GM12878 (cell line): Measurements from ENCODE around the gene COL20A1. TPM values are rescaled to one million over a fixed set of nuclear protein-coding genes. Genes with fewer than 3 reads are reported as not detected.

Source experiments
- ATAC-seq: fragments of 200-7000 bp; cut with Tn5 transposase; 3 replicates; pipeline ENCODE4 v1.9.1; 2020; ENCODE audit warnings: mild to moderate bottlenecking, moderate library complexity
- BruUV-seq: library from RNA; stranded (reverse); fragments of 400-500 nt; replicated peaks from 2 replicates; lab custom pipeline; 2021; lab: Mats Ljungman, UMichigan
- CTCF ChIA-PET: fragments of 300-600 bp; sonication (Branson Sonifier 250); formaldehyde crosslinking; extraction: SDS; loops from one replicate; lab custom pipeline; 2021; ENCODE audit warnings: inconsistent platforms; lab: Yijun Ruan, JAX
- POLR2A ChIA-PET: fragments of 350-600 bp; formaldehyde crosslinking; extraction: SDS; loops from one replicate; lab custom pipeline; 2021; ENCODE audit warnings: inconsistent platforms; lab: Charles Lee
- RAD21 ChIA-PET: fragments of 300-600 bp; sonication (Branson Sonifier 250); formaldehyde crosslinking; loops from one replicate; lab custom pipeline; 2023; ENCODE audit warnings: antibody characterized with exemption; ENCODE audit not compliant: unreplicated experiment; lab: Charles Lee
- SMC1A ChIA-PET: fragments of 300-600 bp; sonication (Branson Sonifier 250); formaldehyde crosslinking; loops from one replicate; lab custom pipeline; 2023; ENCODE audit not compliant: unreplicated experiment, uncharacterized antibody; lab: Charles Lee
- DNase-seq: peaks from one replicate; pipeline ENCODE4 v3.0.0-alpha.2; 2011; ENCODE audit warnings: low read depth, low spot score
- FAIRE-seq: peaks from 3 replicates; lab custom pipeline; 2011; peaks lifted over from hg19 to GRCh38; lab: Jason Lieb, UNC
- H2AFZ ChIP-seq: 2 replicates; pipeline ENCODE4 v1.6.0; 2011; ENCODE audit warnings: low read depth, low read length, control low read depth; ENCODE audit not compliant: control insufficient read depth
- H3K27ac ChIP-seq: 2 replicates; pipeline ENCODE4 v1.5.1; 2011; ENCODE audit warnings: control low read depth; ENCODE audit not compliant: control insufficient read depth, insufficient read depth
- H3K27me3 ChIP-seq, 2 experiments: replicated peaks in 1 of 2; 2 replicates each; pipeline versions ENCODE4 v1.6.0 to v1.6.1; 2011; ENCODE audit warnings: low read length in 1 of 2; ENCODE audit not compliant: control insufficient read depth in 2 of 2, insufficient read depth in 2 of 2
- H3K36me3 ChIP-seq, 2 experiments: 2 replicates each; pipeline ENCODE4 v1.5.1; 2011; ENCODE audit warnings: low read length in 1 of 2; ENCODE audit not compliant: control insufficient read depth in 2 of 2, insufficient read depth in 2 of 2
- H3K4me1 ChIP-seq: 2 replicates; pipeline ENCODE4 v1.6.1; 2011; ENCODE audit warnings: mild to moderate bottlenecking, low read length, moderate library complexity, mixed read lengths; ENCODE audit not compliant: control insufficient read depth, insufficient read depth
- H3K4me2 ChIP-seq: 2 replicates; pipeline ENCODE4 v1.6.0; 2011; ENCODE audit warnings: control low read depth; ENCODE audit not compliant: control insufficient read depth, insufficient read depth
- H3K4me3 ChIP-seq: fragments of 200-600 bp; sonication (generic); 2 replicates; pipeline ENCODE4 v1.5.1; 2016
- H3K79me2 ChIP-seq: 2 replicates; pipeline ENCODE4 v1.6.0; 2011; ENCODE audit warnings: low read length; ENCODE audit not compliant: control insufficient read depth, insufficient read depth
- H3K9ac ChIP-seq: 2 replicates; pipeline ENCODE4 v1.8.0; 2011; ENCODE audit warnings: low read length, control low read depth, mixed read lengths; ENCODE audit not compliant: control insufficient read depth, insufficient read depth
- H3K9me3 ChIP-seq: replicated peaks from 3 replicates; pipeline ENCODE4 v1.5.1; 2011; ENCODE audit warnings: mild to moderate bottlenecking, low read length; ENCODE audit not compliant: control insufficient read depth, insufficient read depth
- H4K20me1 ChIP-seq: 2 replicates; pipeline ENCODE4 v1.6.0; 2011; ENCODE audit not compliant: control insufficient read depth, insufficient read depth
- BHLHE40 ChIP-seq, 2 experiments: fragments of 450-650 bp in 1 of 2; IDR thresholded peaks; 2 replicates each; pipeline ENCODE4 v1.6.1; 2011 to 2017; ENCODE audit warnings: low read depth in 2 of 2, borderline replicate concordance in 1 of 2, improper control_type of control experiment in 1 of 2, low read length in 1 of 2, mild to moderate bottlenecking in 1 of 2
- HCFC1 ChIP-seq: fragments of 150-350 bp; IDR thresholded peaks from 2 replicates; pipeline ENCODE4 v1.6.1; 2014; ENCODE audit warnings: low read length
- KDM1A ChIP-seq: fragments of 200-600 bp; sonication (generic); IDR thresholded peaks from 2 replicates; pipeline ENCODE4 v1.6.1; 2016; ENCODE audit warnings: borderline replicate concordance
- PML ChIP-seq: IDR thresholded peaks from 2 replicates; pipeline ENCODE4 v1.6.1; 2012; ENCODE audit warnings: low read length, inconsistent platforms
- RFX5 ChIP-seq: IDR thresholded peaks from 2 replicates; pipeline ENCODE4 v1.6.1; 2011; ENCODE audit warnings: low read depth, low read length, improper control_type of control experiment
- YY1 ChIP-seq: IDR thresholded peaks from 2 replicates; pipeline ENCODE4 v1.6.1; 2011; ENCODE audit warnings: low read depth, mild to moderate bottlenecking, low read length
- WGBS: methylation state at CpG from one replicate; pipeline ENCODE4 v1.1.6; 2016; ENCODE audit warnings: low lambda C conversion rate; ENCODE audit not compliant: insufficient replicate concordance, insufficient coverage; ENCODE audit errors: missing lambda C conversion rate; 5-methylcytosine and 5-hydroxymethylcytosine counted together
- in situ Hi-C: fragments of 300-500 bp; cut with MboI; formaldehyde crosslinking; loops from 9 replicates; pipeline ENCODE4 v1.14.3; 2018; ENCODE audit warnings: mixed read lengths
- intact Hi-C: fragments of 100-400 bp; cut with micrococcal nuclease; formaldehyde crosslinking; loops from one replicate; pipeline ENCODE4 v1.14.2; 2022; ENCODE audit not compliant: unreplicated experiment
- polyA plus RNA-seq, 11 experiments: library from polyadenylated mRNA; depleted of rRNA in 4 of 11; unstranded in 6 of 11; stranded (reverse) in 5 of 11; fragments of >200 nt; fragmentation: Nextera tagmentation in 4 of 11; fragmentation: Illumina TruSeq in 1 of 11; extraction: Ambion mirVana in 4 of 11; extraction: Trizol in 1 of 11; gene quantifications; 1 replicate in 1 of 11; 2 replicates in 10 of 11; pipeline versions ENCODE4 v1.2.1 to v1.2.3, GENCODE V29; 2011 to 2016; ENCODE audit warnings: inconsistent platforms in 2 of 11, missing spikeins in 2 of 11, low read depth in 1 of 11
- total RNA-seq, 4 experiments: library from RNA; depleted of rRNA in 3 of 4; stranded (reverse); fragments of >200 nt in 3 of 4; fragmentation: Illumina TruSeq in 1 of 4; extraction: Trizol in 1 of 4; gene quantifications; 2 replicates each; pipeline versions ENCODE4 v1.2.1 to v1.2.3, GENCODE V29; 2013 to 2021
- TF ChIP-seq, protein P1 (sequence below): fragments of 450-650 bp; IDR thresholded peaks from 2 replicates; pipeline ENCODE4 v1.6.1; 2016; ENCODE audit warnings: mild to moderate bottlenecking, moderate library complexity, borderline replicate concordance

COL20A1 gene
- total and polyA plus RNA-seq, 10 of the 15 experiments (the other 5 are each of a cell fraction or from before 2014, with no cell fraction given) = not detected

DNA sequence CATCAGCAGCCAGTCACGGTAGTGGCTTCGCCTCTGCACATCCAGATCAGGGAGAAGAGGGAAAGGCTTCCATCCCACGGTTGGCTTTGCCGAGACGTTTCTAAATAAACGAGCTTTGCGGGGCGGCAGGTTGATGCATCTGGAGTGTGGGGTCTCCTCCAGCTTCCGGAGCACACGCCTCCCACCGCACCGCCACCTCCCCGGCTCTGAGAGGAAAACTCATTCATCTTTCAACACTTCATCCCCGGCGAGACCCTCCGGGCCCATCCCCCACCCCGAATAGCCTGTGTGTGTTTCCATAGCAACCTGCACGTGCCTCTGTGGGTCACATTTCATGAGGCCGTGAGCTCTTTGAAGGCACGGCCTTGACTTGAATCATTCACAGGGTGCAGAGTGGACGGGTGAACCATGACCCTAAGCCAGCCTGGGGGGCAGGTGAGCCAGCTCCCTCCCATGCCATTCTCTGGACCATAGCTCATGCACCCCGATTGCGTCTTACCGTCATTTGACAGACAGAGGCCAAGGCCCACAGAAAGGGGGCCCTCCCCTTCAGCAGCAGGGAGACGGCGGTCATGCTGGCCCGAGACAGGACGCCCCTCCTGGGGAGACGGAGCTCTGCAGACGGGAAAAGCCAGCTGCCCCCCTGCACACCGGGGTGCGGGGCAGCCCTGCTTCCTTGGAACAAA, 84.4 kb downstream of the COL20A1 start:
- H4K20me1 ChIP-seq = no peaks in the 10 kb centered on the region
- ChIA-PET SMC1A (no interaction called here), POLR2A (no interaction called here), RAD21 (no interaction called here), CTCF (interaction anchor here (1.0 to 3.3 kb wide), 2 partner anchors 154 to 194 kb away, joined by 3 to 15 read pairs; no protein-coding TSS in a partner anchor)
- no peak overlapping the region for H2AFZ ChIP-seq
- ATAC-seq (no peak), DNase-seq (no peak), FAIRE-seq (no peak)
- H3K4me2 ChIP-seq = no peak overlapping the region
- no TSS peak for BruUV-seq
- intact Hi-C loops = no loop called here
- H3K36me3 ChIP-seq = no peaks in the 10 kb centered on the region
- in situ Hi-C loops = no loop called here
- no peak overlapping the region for H3K4me3 ChIP-seq
- no peak overlapping the region for H3K9ac ChIP-seq
- H3K27ac ChIP-seq = no peak overlapping the region
- H3K9me3 ChIP-seq = no peaks in the 10 kb centered on the region; the same call in 2 of the 3 replicates
- TF ChIP-seq PML = no peak
- TF ChIP-seq RFX5 = no peak
- no peak for TF ChIP-seq HCFC1
- TF ChIP-seq, protein P1, sequence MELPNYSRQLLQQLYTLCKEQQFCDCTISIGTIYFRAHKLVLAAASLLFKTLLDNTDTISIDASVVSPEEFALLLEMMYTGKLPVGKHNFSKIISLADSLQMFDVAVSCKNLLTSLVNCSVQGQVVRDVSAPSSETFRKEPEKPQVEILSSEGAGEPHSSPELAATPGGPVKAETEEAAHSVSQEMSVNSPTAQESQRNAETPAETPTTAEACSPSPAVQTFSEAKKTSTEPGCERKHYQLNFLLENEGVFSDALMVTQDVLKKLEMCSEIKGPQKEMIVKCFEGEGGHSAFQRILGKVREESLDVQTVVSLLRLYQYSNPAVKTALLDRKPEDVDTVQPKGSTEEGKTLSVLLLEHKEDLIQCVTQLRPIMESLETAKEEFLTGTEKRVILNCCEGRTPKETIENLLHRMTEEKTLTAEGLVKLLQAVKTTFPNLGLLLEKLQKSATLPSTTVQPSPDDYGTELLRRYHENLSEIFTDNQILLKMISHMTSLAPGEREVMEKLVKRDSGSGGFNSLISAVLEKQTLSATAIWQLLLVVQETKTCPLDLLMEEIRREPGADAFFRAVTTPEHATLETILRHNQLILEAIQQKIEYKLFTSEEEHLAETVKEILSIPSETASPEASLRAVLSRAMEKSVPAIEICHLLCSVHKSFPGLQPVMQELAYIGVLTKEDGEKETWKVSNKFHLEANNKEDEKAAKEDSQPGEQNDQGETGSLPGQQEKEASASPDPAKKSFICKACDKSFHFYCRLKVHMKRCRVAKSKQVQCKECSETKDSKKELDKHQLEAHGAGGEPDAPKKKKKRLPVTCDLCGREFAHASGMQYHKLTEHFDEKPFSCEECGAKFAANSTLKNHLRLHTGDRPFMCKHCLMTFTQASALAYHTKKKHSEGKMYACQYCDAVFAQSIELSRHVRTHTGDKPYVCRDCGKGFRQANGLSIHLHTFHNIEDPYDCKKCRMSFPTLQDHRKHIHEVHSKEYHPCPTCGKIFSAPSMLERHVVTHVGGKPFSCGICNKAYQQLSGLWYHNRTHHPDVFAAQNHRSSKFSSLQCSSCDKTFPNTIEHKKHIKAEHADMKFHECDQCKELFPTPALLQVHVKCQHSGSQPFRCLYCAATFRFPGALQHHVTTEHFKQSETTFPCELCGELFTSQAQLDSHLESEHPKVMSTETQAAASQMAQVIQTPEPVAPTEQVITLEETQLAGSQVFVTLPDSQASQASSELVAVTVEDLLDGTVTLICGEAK = no peak
- TF ChIP-seq KDM1A = no peak
- TF ChIP-seq BHLHE40 (IDR thresholded peaks at IDR 0.05; ENCODE audit: borderline replicate concordance in 1 of 2, low read depth in 2 of 2, low read length in 1 of 2) = peak in 1 of 2 experiments; percentile 70; a peak in 2 of 4 replicates
- TF ChIP-seq YY1 = no peak
- no peaks in the 10 kb centered on the region for H3K4me1 ChIP-seq
- no peaks in the 10 kb centered on the region; a peak in 1 of 4 replicates for H3K27me3 ChIP-seq
- no peaks in the 10 kb centered on the region for H3K79me2 ChIP-seq
- WGBS = 11% methylated on average over 32 of the region's 32 CpGs
